Measurements from ENCODE around the gene ZBTB5. TPM values are rescaled to one million over a fixed set of nuclear protein-coding genes. Genes with fewer than 3 reads are reported as not detected.

Gene ZBTB5
- total and polyA plus RNA-seq, 9 of the 15 experiments (the other 6 are each of a cell fraction or from before 2014, with no cell fraction given): 2.3 to 43.2 (median 15.5) TPM

DNA sequence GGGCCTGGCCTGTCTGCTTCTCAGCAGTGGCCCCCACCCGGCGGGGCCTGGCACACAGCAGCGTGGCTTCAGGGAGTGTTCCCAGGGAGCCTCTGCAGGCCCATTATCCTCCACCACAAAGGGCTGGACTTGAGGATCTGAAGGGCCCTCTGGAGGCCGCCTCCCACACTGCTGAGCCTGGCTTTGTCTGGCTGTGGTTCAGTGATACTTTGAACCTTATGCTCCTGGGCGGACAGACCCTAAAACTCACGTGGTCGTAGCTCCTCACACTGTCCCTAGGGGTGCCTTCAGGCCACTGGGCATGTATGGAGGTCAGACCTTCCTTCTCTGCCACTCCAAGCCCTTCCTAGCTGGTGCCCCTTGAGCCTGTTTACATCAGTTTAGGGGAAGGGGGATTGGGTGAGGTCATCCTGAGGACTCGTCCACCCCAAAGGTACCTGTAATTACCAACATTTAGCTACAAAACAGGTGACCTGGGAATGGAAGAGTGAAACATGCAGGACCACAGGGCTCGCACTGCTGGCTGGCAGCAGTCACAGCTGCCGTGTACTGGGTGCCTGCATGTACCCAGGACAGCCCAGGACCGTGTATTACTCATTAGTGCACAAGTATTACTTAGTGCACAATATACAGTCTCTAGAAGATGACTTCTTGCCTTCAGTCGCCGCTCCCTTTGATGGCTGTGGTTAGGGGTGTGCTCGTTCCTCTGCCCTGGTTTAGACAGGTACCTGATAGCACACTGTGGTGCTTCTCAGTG, 34.2 kb downstream of the ZBTB5 start (continued):
- TF ChIP-seq, protein P1, sequence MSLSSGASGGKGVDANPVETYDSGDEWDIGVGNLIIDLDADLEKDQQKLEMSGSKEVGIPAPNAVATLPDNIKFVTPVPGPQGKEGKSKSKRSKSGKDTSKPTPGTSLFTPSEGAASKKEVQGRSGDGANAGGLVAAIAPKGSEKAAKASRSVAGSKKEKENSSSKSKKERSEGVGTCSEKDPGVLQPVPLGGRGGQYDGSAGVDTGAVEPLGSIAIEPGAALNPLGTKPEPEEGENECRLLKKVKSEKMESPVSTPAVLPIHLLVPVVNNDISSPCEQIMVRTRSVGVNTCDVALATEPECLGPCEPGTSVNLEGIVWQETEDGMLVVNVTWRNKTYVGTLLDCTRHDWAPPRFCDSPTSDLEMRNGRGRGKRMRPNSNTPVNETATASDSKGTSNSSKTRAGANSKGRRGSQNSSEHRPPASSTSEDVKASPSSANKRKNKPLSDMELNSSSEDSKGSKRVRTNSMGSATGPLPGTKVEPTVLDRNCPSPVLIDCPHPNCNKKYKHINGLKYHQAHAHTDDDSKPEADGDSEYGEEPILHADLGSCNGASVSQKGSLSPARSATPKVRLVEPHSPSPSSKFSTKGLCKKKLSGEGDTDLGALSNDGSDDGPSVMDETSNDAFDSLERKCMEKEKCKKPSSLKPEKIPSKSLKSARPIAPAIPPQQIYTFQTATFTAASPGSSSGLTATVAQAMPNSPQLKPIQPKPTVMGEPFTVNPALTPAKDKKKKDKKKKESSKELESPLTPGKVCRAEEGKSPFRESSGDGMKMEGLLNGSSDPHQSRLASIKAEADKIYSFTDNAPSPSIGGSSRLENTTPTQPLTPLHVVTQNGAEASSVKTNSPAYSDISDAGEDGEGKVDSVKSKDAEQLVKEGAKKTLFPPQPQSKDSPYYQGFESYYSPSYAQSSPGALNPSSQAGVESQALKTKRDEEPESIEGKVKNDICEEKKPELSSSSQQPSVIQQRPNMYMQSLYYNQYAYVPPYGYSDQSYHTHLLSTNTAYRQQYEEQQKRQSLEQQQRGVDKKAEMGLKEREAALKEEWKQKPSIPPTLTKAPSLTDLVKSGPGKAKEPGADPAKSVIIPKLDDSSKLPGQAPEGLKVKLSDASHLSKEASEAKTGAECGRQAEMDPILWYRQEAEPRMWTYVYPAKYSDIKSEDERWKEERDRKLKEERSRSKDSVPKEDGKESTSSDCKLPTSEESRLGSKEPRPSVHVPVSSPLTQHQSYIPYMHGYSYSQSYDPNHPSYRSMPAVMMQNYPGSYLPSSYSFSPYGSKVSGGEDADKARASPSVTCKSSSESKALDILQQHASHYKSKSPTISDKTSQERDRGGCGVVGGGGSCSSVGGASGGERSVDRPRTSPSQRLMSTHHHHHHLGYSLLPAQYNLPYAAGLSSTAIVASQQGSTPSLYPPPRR (CRISPR knock-in tag; IDR thresholded peaks at IDR 0.05; ENCODE audit: borderline replicate concordance): no peak
- TF ChIP-seq CBX8 (IDR thresholded peaks at IDR 0.05; ENCODE audit: borderline replicate concordance, extremely low read depth, low read depth, low read length, poor library complexity, severe bottlenecking): no peak
- TF ChIP-seq ETV1 (tag; conservative IDR thresholded peaks at IDR 0.05; ENCODE audit: low read depth): no peak
- no peak for TF ChIP-seq SP1 (CRISPR knock-in tag; IDR thresholded peaks at IDR 0.05)
- TF ChIP-seq MCM5 (IDR thresholded peaks at IDR 0.05; ENCODE audit: low read depth): no peak
- TF ChIP-seq SETDB1 (IDR thresholded peaks at IDR 0.05; ENCODE audit: low read length): no peak
- TF ChIP-seq ZFPM2 (CRISPR knock-in tag; IDR thresholded peaks at IDR 0.05): no peak
- no peak for TF ChIP-seq FOXK1 (CRISPR knock-in tag; IDR thresholded peaks at IDR 0.05; ENCODE audit: borderline replicate concordance)
- TF ChIP-seq POLR2B (IDR thresholded peaks at IDR 0.05; ENCODE audit: low read depth, partially characterized antibody): peak; percentile 21
- TF ChIP-seq, protein P2, sequence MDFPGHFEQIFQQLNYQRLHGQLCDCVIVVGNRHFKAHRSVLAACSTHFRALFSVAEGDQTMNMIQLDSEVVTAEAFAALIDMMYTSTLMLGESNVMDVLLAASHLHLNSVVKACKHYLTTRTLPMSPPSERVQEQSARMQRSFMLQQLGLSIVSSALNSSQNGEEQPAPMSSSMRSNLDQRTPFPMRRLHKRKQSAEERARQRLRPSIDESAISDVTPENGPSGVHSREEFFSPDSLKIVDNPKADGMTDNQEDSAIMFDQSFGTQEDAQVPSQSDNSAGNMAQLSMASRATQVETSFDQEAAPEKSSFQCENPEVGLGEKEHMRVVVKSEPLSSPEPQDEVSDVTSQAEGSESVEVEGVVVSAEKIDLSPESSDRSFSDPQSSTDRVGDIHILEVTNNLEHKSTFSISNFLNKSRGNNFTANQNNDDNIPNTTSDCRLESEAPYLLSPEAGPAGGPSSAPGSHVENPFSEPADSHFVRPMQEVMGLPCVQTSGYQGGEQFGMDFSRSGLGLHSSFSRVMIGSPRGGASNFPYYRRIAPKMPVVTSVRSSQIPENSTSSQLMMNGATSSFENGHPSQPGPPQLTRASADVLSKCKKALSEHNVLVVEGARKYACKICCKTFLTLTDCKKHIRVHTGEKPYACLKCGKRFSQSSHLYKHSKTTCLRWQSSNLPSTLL (IDR thresholded peaks at IDR 0.05): no peak
- TF ChIP-seq, protein P3, sequence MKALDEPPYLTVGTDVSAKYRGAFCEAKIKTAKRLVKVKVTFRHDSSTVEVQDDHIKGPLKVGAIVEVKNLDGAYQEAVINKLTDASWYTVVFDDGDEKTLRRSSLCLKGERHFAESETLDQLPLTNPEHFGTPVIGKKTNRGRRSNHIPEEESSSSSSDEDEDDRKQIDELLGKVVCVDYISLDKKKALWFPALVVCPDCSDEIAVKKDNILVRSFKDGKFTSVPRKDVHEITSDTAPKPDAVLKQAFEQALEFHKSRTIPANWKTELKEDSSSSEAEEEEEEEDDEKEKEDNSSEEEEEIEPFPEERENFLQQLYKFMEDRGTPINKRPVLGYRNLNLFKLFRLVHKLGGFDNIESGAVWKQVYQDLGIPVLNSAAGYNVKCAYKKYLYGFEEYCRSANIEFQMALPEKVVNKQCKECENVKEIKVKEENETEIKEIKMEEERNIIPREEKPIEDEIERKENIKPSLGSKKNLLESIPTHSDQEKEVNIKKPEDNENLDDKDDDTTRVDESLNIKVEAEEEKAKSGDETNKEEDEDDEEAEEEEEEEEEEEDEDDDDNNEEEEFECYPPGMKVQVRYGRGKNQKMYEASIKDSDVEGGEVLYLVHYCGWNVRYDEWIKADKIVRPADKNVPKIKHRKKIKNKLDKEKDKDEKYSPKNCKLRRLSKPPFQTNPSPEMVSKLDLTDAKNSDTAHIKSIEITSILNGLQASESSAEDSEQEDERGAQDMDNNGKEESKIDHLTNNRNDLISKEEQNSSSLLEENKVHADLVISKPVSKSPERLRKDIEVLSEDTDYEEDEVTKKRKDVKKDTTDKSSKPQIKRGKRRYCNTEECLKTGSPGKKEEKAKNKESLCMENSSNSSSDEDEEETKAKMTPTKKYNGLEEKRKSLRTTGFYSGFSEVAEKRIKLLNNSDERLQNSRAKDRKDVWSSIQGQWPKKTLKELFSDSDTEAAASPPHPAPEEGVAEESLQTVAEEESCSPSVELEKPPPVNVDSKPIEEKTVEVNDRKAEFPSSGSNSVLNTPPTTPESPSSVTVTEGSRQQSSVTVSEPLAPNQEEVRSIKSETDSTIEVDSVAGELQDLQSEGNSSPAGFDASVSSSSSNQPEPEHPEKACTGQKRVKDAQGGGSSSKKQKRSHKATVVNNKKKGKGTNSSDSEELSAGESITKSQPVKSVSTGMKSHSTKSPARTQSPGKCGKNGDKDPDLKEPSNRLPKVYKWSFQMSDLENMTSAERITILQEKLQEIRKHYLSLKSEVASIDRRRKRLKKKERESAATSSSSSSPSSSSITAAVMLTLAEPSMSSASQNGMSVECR (CRISPR knock-in tag; IDR thresholded peaks at IDR 0.05): no peak
- TF ChIP-seq ASH1L (IDR thresholded peaks at IDR 0.05; ENCODE audit: borderline replicate concordance, low read depth, partially characterized antibody): no peak

Measured in K562 (cell line).